NB4 (cell line): ENCODE measurements around the gene HSPA1L.

ENCODE experiments used
- CTCF ChIP-seq: IDR thresholded peaks from one replicate; pipeline ENCODE4 v1.5.1; 2012; ENCODE audit warnings: low read depth, low read length
- MAX ChIP-seq: IDR thresholded peaks from 2 replicates; pipeline ENCODE4 v1.6.1; 2011; ENCODE audit warnings: low read depth, low read length
- POLR2A ChIP-seq: IDR thresholded peaks from 2 replicates; pipeline ENCODE4 v1.6.1; 2011; ENCODE audit warnings: mild to moderate bottlenecking; ENCODE audit not compliant: insufficient read length; ENCODE audit errors: extremely low read depth

- TF ChIP-seq MAX (no peak), CTCF (no peak), POLR2A (no peak)
Measured at GRCh38 chr6:31784098-31784925, 30.8 kb downstream of the HSPA1L start.
